Endodermal cell (in vitro differentiated cells): ENCODE measurements around the gene PIGS. TPM values are rescaled to one million over a fixed set of nuclear protein-coding genes. Genes with fewer than 3 reads are reported as not detected.

Experiments used
- DNase-seq: peaks from one replicate; pipeline ENCODE4 v3.0.0-alpha.2; 2017
- H3K27ac ChIP-seq: 2 replicates; pipeline ENCODE4 v1.5.1; 2013; ENCODE audit warnings: mild to moderate bottlenecking, low read depth, low read length, moderate library complexity
- H3K27me3 ChIP-seq: 2 replicates; pipeline ENCODE4 v1.6.1; 2013; ENCODE audit warnings: mild to moderate bottlenecking, low read length, moderate library complexity; ENCODE audit not compliant: insufficient read depth, control insufficient read depth, poor library complexity, severe bottlenecking
- H3K36me3 ChIP-seq: 2 replicates; pipeline ENCODE4 v1.7.0; 2013; ENCODE audit warnings: mild to moderate bottlenecking, low read length, moderate library complexity; ENCODE audit not compliant: control insufficient read depth, insufficient read depth
- H3K4me1 ChIP-seq: one replicate; pipeline ENCODE4 v1.7.0; 2013; ENCODE audit warnings: low read length; ENCODE audit not compliant: control insufficient read depth, insufficient read depth
- H3K4me3 ChIP-seq: 2 replicates; pipeline ENCODE4 v1.5.1; 2013; ENCODE audit warnings: mild to moderate bottlenecking, low read length, moderate library complexity
- H3K9ac ChIP-seq: 2 replicates; pipeline ENCODE4 v1.6.1; 2013; ENCODE audit warnings: mild to moderate bottlenecking, low read length, moderate library complexity; ENCODE audit not compliant: poor library complexity, severe bottlenecking; ENCODE audit errors: extremely low read depth
- H3K9me3 ChIP-seq: 2 replicates; pipeline ENCODE4 v1.6.1; 2013; ENCODE audit warnings: mild to moderate bottlenecking, low read length, moderate library complexity; ENCODE audit not compliant: control insufficient read depth
- H3K27ac Mint-ChIP-seq: 2 replicates; pipeline ENCODE4 v1.8.0; 2020; ENCODE audit warnings: mixed read lengths
- H3K27me3 Mint-ChIP-seq: 2 replicates; pipeline ENCODE4 v1.8.0; 2021; ENCODE audit warnings: mild to moderate bottlenecking, mixed read lengths; ENCODE audit not compliant: insufficient read depth
- H3K36me3 Mint-ChIP-seq: 2 replicates; pipeline ENCODE4 v1.8.0; 2020; ENCODE audit warnings: low read depth, mixed read lengths
- H3K4me1 Mint-ChIP-seq: 2 replicates; pipeline ENCODE4 v1.8.0; 2020; ENCODE audit warnings: mixed read lengths
- H3K4me3 Mint-ChIP-seq: 2 replicates; pipeline ENCODE4 v1.8.0; 2020; ENCODE audit warnings: mild to moderate bottlenecking, moderate library complexity, mixed read lengths
- H3K9me3 Mint-ChIP-seq: 2 replicates; pipeline ENCODE4 v1.8.0; 2020; ENCODE audit warnings: mild to moderate bottlenecking, mixed read lengths
- WGBS, 2 experiments: methylation state at CpG; one replicate each; pipeline versions ENCODE4 v1.1.5 to v1.1.7; 2013; ENCODE audit warnings: missing lambda C conversion rate in 2 of 2, mixed read lengths in 1 of 2; ENCODE audit not compliant: insufficient coverage in 1 of 2, insufficient read length in 1 of 2; 5-methylcytosine and 5-hydroxymethylcytosine counted together
- total RNA-seq, 2 donors: library from RNA; stranded (reverse); fragmentation: NEBNext Ultra II Directional in 1 of 2; extraction: Animal tissue kit (Norgen Biotek cat#: 25700) in 1 of 2; gene quantifications; 2 replicates in 1 of 2; 3 replicates in 1 of 2; pipeline ENCODE4 v1.2.1, GENCODE V29; 2021
- TF ChIP-seq, protein P1 (sequence below): fragments of 200-600 bp; sonication (generic); conservative IDR thresholded peaks from 2 replicates; pipeline ENCODE4 v1.5.0; 2021; ENCODE audit warnings: antibody characterized with exemption, mild to moderate bottlenecking

Gene PIGS
- total RNA-seq, 2 donors from 2014 or later: 34.9 to 43.0 TPM

DNA sequence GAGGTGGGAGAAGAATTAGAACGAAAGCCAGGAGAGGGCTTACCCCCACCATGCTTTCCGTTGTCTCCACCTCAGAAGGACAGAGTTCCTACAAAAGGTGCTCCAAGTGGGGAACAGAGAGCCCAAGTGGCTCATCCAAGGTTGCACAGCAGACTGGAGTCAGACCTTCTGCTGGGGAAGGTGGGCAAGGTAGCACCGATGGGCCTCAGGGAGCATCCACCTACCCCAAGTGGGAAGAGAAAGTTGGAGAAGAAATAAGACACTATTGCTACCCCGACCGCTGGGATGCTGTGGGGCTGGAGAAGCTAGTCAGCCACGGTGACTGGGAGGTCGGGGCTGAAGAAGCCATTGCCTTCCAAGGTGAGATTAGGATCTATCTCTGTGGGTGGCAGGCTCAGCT lies 40.4 kb downstream of the PIGS start:
- peaks cover 4% of the 10 kb centered on the region for H3K4me1 Mint-ChIP-seq
- peaks cover 5% of the 10 kb centered on the region for H3K27me3 Mint-ChIP-seq
- DNase-seq: no peak
- 73 to 83% methylated on average over 5 to 7 of the region's 7 CpGs for WGBS, 2 experiments
- no peak overlapping the region for H3K4me3 Mint-ChIP-seq
- no peak overlapping the region for H3K4me3 ChIP-seq
- H3K27ac Mint-ChIP-seq: no peak overlapping the region
- H3K4me1 ChIP-seq: no peaks in the 10 kb centered on the region
- H3K27me3 ChIP-seq: peaks cover 10% of the 10 kb centered on the region
- no peaks in the 10 kb centered on the region for H3K9me3 ChIP-seq
- no peaks in the 10 kb centered on the region for H3K36me3 ChIP-seq
- H3K36me3 Mint-ChIP-seq: no peaks in the 10 kb centered on the region
- no peak overlapping the region for H3K27ac ChIP-seq
- H3K9ac ChIP-seq: no peak overlapping the region
- TF ChIP-seq, protein P1, sequence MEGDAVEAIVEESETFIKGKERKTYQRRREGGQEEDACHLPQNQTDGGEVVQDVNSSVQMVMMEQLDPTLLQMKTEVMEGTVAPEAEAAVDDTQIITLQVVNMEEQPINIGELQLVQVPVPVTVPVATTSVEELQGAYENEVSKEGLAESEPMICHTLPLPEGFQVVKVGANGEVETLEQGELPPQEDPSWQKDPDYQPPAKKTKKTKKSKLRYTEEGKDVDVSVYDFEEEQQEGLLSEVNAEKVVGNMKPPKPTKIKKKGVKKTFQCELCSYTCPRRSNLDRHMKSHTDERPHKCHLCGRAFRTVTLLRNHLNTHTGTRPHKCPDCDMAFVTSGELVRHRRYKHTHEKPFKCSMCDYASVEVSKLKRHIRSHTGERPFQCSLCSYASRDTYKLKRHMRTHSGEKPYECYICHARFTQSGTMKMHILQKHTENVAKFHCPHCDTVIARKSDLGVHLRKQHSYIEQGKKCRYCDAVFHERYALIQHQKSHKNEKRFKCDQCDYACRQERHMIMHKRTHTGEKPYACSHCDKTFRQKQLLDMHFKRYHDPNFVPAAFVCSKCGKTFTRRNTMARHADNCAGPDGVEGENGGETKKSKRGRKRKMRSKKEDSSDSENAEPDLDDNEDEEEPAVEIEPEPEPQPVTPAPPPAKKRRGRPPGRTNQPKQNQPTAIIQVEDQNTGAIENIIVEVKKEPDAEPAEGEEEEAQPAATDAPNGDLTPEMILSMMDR: no peak
- H3K9me3 Mint-ChIP-seq: no peaks in the 10 kb centered on the region

GRCh38 chr17:28530250-28530649 lies 41.1 kb downstream of the PIGS start:
- no peak overlapping the region for H3K9ac ChIP-seq
- H3K4me1 ChIP-seq: no peaks in the 10 kb centered on the region
- H3K36me3 Mint-ChIP-seq: no peaks in the 10 kb centered on the region
- peaks cover 5% of the 10 kb centered on the region for H3K27me3 Mint-ChIP-seq
- 91 to 100% methylated on average over 3 to 4 of the region's 4 CpGs for WGBS, 2 experiments
- peaks cover 10% of the 10 kb centered on the region for H3K27me3 ChIP-seq
- no peak overlapping the region for H3K27ac Mint-ChIP-seq
- H3K9me3 ChIP-seq: no peaks in the 10 kb centered on the region
- H3K9me3 Mint-ChIP-seq: no peaks in the 10 kb centered on the region
- H3K36me3 ChIP-seq: no peaks in the 10 kb centered on the region
- DNase-seq: no peak
- H3K4me3 Mint-ChIP-seq: no peak overlapping the region
- no peak overlapping the region for H3K27ac ChIP-seq
- H3K4me3 ChIP-seq: no peak overlapping the region
- H3K4me1 Mint-ChIP-seq: peaks cover 4% of the 10 kb centered on the region
- TF ChIP-seq, protein P1: no peak

- whole genome bisulfite sequencing, 2 experiments: 87% methylated on average over 3 of the region's 3 CpGs; no CpG with 5 or more reads in 1 of the 2 experiments
- Mint-ChIP-seq H3K4me1 (peaks cover 4% of the 10 kb centered on the region), H3K27ac (no peak overlapping the region), H3K36me3 (no peaks in the 10 kb centered on the region), H3K4me3 (no peak overlapping the region), H3K9me3 (no peaks in the 10 kb centered on the region), H3K27me3 (peaks cover 5% of the 10 kb centered on the region)
- no peak overlapping the region for H3K27ac ChIP-seq
- TF ChIP-seq, protein P1: no peak
- H3K36me3 ChIP-seq: no peaks in the 10 kb centered on the region
- peaks cover 10% of the 10 kb centered on the region for H3K27me3 ChIP-seq
- no peak overlapping the region for H3K9ac ChIP-seq
- no peaks in the 10 kb centered on the region for H3K9me3 ChIP-seq
- DNase-seq: no peak
- H3K4me1 ChIP-seq: no peaks in the 10 kb centered on the region
- H3K4me3 ChIP-seq: no peak overlapping the region
These were observed 42.3 kb downstream of the PIGS start for GRCh38 chr17:28529013-28529400.
